DOHH2 (cell line): ENCODE results near the gene CPED1.

ENCODE experiments used
- H3F3A ChIP-seq: fragments of 200-600 bp; sonication (generic), shearing (Covaris generic); 2 replicates; pipeline ENCODE4 v1.6.0; 2016; ENCODE audit warnings: antibody characterized with exemption, mild to moderate bottlenecking; ENCODE audit not compliant: control insufficient read depth, insufficient read depth
- H3K27ac ChIP-seq: fragments of 200-600 bp; sonication (generic); 2 replicates; pipeline ENCODE4 v1.5.1; 2014; ENCODE audit warnings: low read depth, mild to moderate bottlenecking, low read length, moderate library complexity
- H3K27me3 ChIP-seq: fragments of 200-600 bp; sonication (generic); 2 replicates; pipeline ENCODE4 v1.6.1; 2014; ENCODE audit warnings: mild to moderate bottlenecking, low read length, mixed read lengths; ENCODE audit not compliant: control insufficient read depth
- H3K36me3 ChIP-seq: fragments of 200-600 bp; sonication (generic); 2 replicates; pipeline ENCODE4 v1.6.1; 2014; ENCODE audit warnings: mild to moderate bottlenecking, low read length, moderate library complexity, mixed read lengths; ENCODE audit not compliant: control insufficient read depth
- H3K4me1 ChIP-seq: fragments of 200-600 bp; sonication (generic); 2 replicates; pipeline ENCODE4 v1.6.1; 2014; ENCODE audit warnings: mild to moderate bottlenecking, low read length, mixed read lengths; ENCODE audit not compliant: control insufficient read depth
- H3K4me2 ChIP-seq: fragments of 200-600 bp; sonication (generic); 2 replicates; pipeline ENCODE4 v1.6.0; 2014; ENCODE audit warnings: mild to moderate bottlenecking, low read length, moderate library complexity
- H3K4me3 ChIP-seq: fragments of 200-600 bp; sonication (generic); 2 replicates; pipeline ENCODE4 v1.5.1; 2014; ENCODE audit warnings: mild to moderate bottlenecking, low read length, mixed read lengths
- H3K79me2 ChIP-seq: fragments of 200-600 bp; sonication (generic); 2 replicates; pipeline ENCODE4 v1.6.1; 2014; ENCODE audit warnings: mild to moderate bottlenecking, low read length, mixed read lengths; ENCODE audit not compliant: control insufficient read depth
- H3K9me2 ChIP-seq: fragments of 200-600 bp; sonication (generic); replicated peaks from 2 replicates; pipeline ENCODE4 v1.6.1; 2014; ENCODE audit warnings: mild to moderate bottlenecking, low read length, mixed read lengths; ENCODE audit not compliant: control insufficient read depth
- H3K9me3 ChIP-seq: fragments of 200-600 bp; sonication (generic); 2 replicates; pipeline ENCODE4 v1.6.1; 2014; ENCODE audit warnings: antibody characterized with exemption, low read length, mixed read lengths; ENCODE audit not compliant: control insufficient read depth, insufficient read depth
- H4K20me1 ChIP-seq: fragments of 200-600 bp; sonication (generic); 2 replicates; pipeline ENCODE4 v1.6.0; 2014; ENCODE audit warnings: low read depth, mild to moderate bottlenecking, antibody characterized with exemption, low read length, moderate library complexity; ENCODE audit not compliant: control insufficient read depth, insufficient read depth
- CTCF ChIP-seq: fragments of 200-600 bp; sonication (generic); IDR thresholded peaks from one replicate; pipeline ENCODE4 v1.5.1; 2014; ENCODE audit warnings: antibody characterized with exemption, mild to moderate bottlenecking, low read depth, low read length; ENCODE audit not compliant: poor library complexity, severe bottlenecking
- EZH2phosphoT487 ChIP-seq: fragments of 200-600 bp; sonication (generic); IDR thresholded peaks from 2 replicates; pipeline ENCODE4 v1.6.1; 2017; ENCODE audit warnings: borderline replicate concordance, mild to moderate bottlenecking, antibody characterized with exemption, low read length, moderate library complexity, mixed read lengths

CPED1 gene

GRCh38 chr7:121005996-121006584 lies 17.6 kb downstream of the CPED1 start:
- Histone ChIP-seq H3K36me3 (no peaks in the 10 kb centered on the region), H3K9me2 (no peaks in the 10 kb centered on the region), H4K20me1 (no peaks in the 10 kb centered on the region), H3K79me2 (no peaks in the 10 kb centered on the region), H3K4me2 (no peak overlapping the region), H3K4me1 (no peaks in the 10 kb centered on the region), H3K4me3 (no peak overlapping the region), H3F3A (no peaks in the 10 kb centered on the region), H3K27me3 (peaks cover 43% of the 10 kb centered on the region), H3K9me3 (no peaks in the 10 kb centered on the region), H3K27ac (no peak overlapping the region)
- TF ChIP-seq CTCF (no peak), EZH2phosphoT487 (no peak)

GRCh38 chr7:121006711-121007315 lies 18.3 kb downstream of the CPED1 start:
- no peak overlapping the region for H3K4me2 ChIP-seq
- H3K27ac ChIP-seq = no peak overlapping the region
- H3K4me3 ChIP-seq = no peak overlapping the region
- no peaks in the 10 kb centered on the region for H4K20me1 ChIP-seq
- no peaks in the 10 kb centered on the region for H3K4me1 ChIP-seq
- H3K36me3 ChIP-seq = no peaks in the 10 kb centered on the region
- no peak for TF ChIP-seq CTCF
- TF ChIP-seq EZH2phosphoT487 = no peak
- H3K9me2 ChIP-seq = no peaks in the 10 kb centered on the region
- H3K79me2 ChIP-seq = no peaks in the 10 kb centered on the region
- no peaks in the 10 kb centered on the region for H3K9me3 ChIP-seq
- H3F3A ChIP-seq = no peaks in the 10 kb centered on the region
- peaks cover 43% of the 10 kb centered on the region for H3K27me3 ChIP-seq

GRCh38 chr7:121008816-121009215 lies 20.3 kb downstream of the CPED1 start:
- no peaks in the 10 kb centered on the region for H3K79me2 ChIP-seq
- no peaks in the 10 kb centered on the region for H3K4me1 ChIP-seq
- H4K20me1 ChIP-seq = no peaks in the 10 kb centered on the region
- no peaks in the 10 kb centered on the region for H3K9me2 ChIP-seq
- H3K36me3 ChIP-seq = no peaks in the 10 kb centered on the region
- H3K4me2 ChIP-seq = no peak overlapping the region
- H3K4me3 ChIP-seq = no peak overlapping the region
- peaks cover 33% of the 10 kb centered on the region for H3K27me3 ChIP-seq
- H3K27ac ChIP-seq = no peak overlapping the region
- H3K9me3 ChIP-seq = no peaks in the 10 kb centered on the region
- TF ChIP-seq EZH2phosphoT487 = no peak
- no peak for TF ChIP-seq CTCF
- no peaks in the 10 kb centered on the region for H3F3A ChIP-seq
